ENCODE results near the gene VSIG1.

Gene VSIG1

GRCh38 chrX:108068121-108068520, 23.3 kb downstream of the VSIG1 start:
- no peak for DNase-seq

GRCh38 chrX:108070891-108071290, 26.0 kb downstream of the VSIG1 start:
- no peak for DNase-seq

- no peak for DNase-seq
Observed at GRCh38 chrX:108071578-108071977, 26.7 kb downstream of the VSIG1 start.

- DNase-seq: no peak
Observed at GRCh38 chrX:108072746-108073145, 27.9 kb downstream of the VSIG1 start.

- no peak for DNase-seq
Observed at GRCh38 chrX:108081110-108081509, 36.2 kb downstream of the VSIG1 start.

- no peak for DNase-seq
Observed at GRCh38 chrX:108087792-108088191, 42.9 kb downstream of the VSIG1 start.

GRCh38 chrX:108088511-108088910, 43.6 kb downstream of the VSIG1 start:
- DNase-seq: no peak

GRCh38 chrX:108090491-108091263, 45.8 kb downstream of the VSIG1 start:
- no peak for DNase-seq

GRCh38 chrX:108091264-108091877, 46.5 kb downstream of the VSIG1 start, which contains the start of the genes ATG4A and PSMD10:
ATG4A (plus strand) TSS chrX:108091778; CDS start chrX:108091827, 49 bp downstream.
PSMD10 (minus strand) TSS chrX:108091542; CDS start chrX:108091520, 22 bp downstream.
- peak; percentile 82 for DNase-seq

GRCh38 chrX:108091878-108092291, 47.0 kb downstream of the VSIG1 start:
- DNase-seq: no peak

- no peak for DNase-seq
Observed at GRCh38 chrX:108097380-108097779, 52.5 kb downstream of the VSIG1 start.

- no peak for DNase-seq
Observed at GRCh38 chrX:108105473-108105872, 60.6 kb downstream of the VSIG1 start.

- no peak for DNase-seq
Observed at GRCh38 chrX:108114541-108114940, 69.7 kb downstream of the VSIG1 start.

- DNase-seq: no peak
Observed at GRCh38 chrX:108117988-108118387, 73.1 kb downstream of the VSIG1 start.

GRCh38 chrX:108121291-108121690, 76.4 kb downstream of the VSIG1 start:
- DNase-seq: no peak

- no peak for DNase-seq
Observed at GRCh38 chrX:108122748-108123147, 77.9 kb downstream of the VSIG1 start.

GRCh38 chrX:108123591-108124366, 78.9 kb downstream of the VSIG1 start:
- DNase-seq: no peak

GRCh38 chrX:108126661-108127060, 81.8 kb downstream of the VSIG1 start:
- no peak for DNase-seq

GRCh38 chrX:108127152-108127551, 82.3 kb downstream of the VSIG1 start:
- DNase-seq: no peak

Data from activated CD8-positive, alpha-beta memory T cell treated with anti-CD3 and anti-CD28 coated beads, Interleukin-2, amount 50 U/mL, for 4 hours (primary cell).